HUES64 (cell line): ENCODE data around the gene C2CD4D.

ENCODE experiments used
- H3K27ac ChIP-seq: 2 replicates; pipeline ENCODE4 v1.7.0; 2013; ENCODE audit warnings: low read depth, low read length, inconsistent platforms
- H3K27me3 ChIP-seq: 2 replicates; pipeline ENCODE4 v1.6.1; 2013; ENCODE audit warnings: mild to moderate bottlenecking, low read length; ENCODE audit not compliant: insufficient read depth
- H3K36me3 ChIP-seq: 2 replicates; pipeline ENCODE4 v1.6.1; 2013; ENCODE audit warnings: mild to moderate bottlenecking, low read length; ENCODE audit not compliant: insufficient read depth
- H3K4me1 ChIP-seq: 2 replicates; pipeline ENCODE4 v1.6.1; 2013; ENCODE audit warnings: mild to moderate bottlenecking, low read length, moderate library complexity; ENCODE audit not compliant: insufficient read depth
- H3K4me3 ChIP-seq: 2 replicates; pipeline ENCODE4 v1.5.1; 2013; ENCODE audit warnings: mild to moderate bottlenecking, low read length, moderate library complexity
- H3K9ac ChIP-seq: 2 replicates; pipeline ENCODE4 v1.6.1; 2013; ENCODE audit warnings: mild to moderate bottlenecking, low read depth, low read length
- H3K9me3 ChIP-seq: 2 replicates; pipeline ENCODE4 v1.6.1; 2013; ENCODE audit warnings: low read depth, low read length; ENCODE audit not compliant: insufficient read depth
- WGBS: fragments of 150-250, 120-280 bp; methylation state at CpG from one replicate; pipeline ENCODE4 v1.1.7; 2013; ENCODE audit warnings: missing lambda C conversion rate; 5-methylcytosine and 5-hydroxymethylcytosine counted together

Gene C2CD4D

GRCh38 chr1:151820940-151821339 lies 18.7 kb downstream of the C2CD4D start:
- no peaks in the 10 kb centered on the region for H3K9me3 ChIP-seq

GRCh38 chr1:151819976-151820623 lies 19.5 kb downstream of the C2CD4D start:
- 89% methylated on average over 6 of the region's 7 CpGs for WGBS
- H3K27me3 ChIP-seq = no peaks in the 10 kb centered on the region
- no peak overlapping the region for H3K9ac ChIP-seq
- no peaks in the 10 kb centered on the region for H3K36me3 ChIP-seq
- H3K27ac ChIP-seq = no peak overlapping the region
- peaks cover 7% of the 10 kb centered on the region for H3K4me1 ChIP-seq
- H3K9me3 ChIP-seq = no peaks in the 10 kb centered on the region
- H3K4me3 ChIP-seq = no peak overlapping the region

More at GRCh38 chr1:151820940-151821339, 18.7 kb downstream of the C2CD4D start:
- H3K4me3 ChIP-seq = no peak overlapping the region
- H3K9ac ChIP-seq = no peak overlapping the region
- no peaks in the 10 kb centered on the region for H3K36me3 ChIP-seq
- H3K27me3 ChIP-seq = no peaks in the 10 kb centered on the region
- 100% methylated on average over 2 of the region's 2 CpGs for WGBS
- no peak overlapping the region for H3K27ac ChIP-seq
- H3K4me1 ChIP-seq = peaks cover 13% of the 10 kb centered on the region

DNA sequence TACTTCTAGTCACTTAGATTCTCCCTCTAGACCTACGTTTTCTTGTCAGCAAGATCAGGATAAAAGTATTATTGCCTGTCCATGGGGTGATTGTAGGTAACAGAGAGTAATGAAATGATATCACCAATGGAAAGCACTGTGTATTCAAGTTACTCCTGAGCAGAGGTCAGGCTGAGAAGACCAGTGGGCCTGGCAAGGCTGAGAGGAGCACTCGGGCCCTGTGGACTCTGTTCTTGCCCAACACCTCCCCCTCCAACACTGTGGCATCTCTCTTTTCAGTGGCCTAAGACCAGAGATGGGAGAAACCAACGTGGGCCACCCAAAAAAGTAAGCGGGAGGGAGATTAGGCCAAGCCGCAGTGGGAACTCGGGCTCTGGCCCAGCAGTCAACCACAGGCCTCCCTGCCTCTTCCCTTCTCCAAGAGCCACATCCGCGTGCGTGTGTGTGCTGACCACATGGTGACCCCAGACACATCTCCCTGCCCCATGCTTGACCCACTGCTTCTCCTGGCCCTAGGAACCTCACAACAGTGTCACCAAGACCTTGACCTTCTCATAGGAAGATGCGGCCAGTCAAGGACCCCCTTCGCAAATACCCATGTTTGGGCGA lies 20.3 kb downstream of the C2CD4D start:
- Histone ChIP-seq H3K4me1 (peaks cover 7% of the 10 kb centered on the region), H3K9me3 (no peaks in the 10 kb centered on the region), H3K4me3 (no peak overlapping the region), H3K27ac (no peak overlapping the region), H3K9ac (no peak overlapping the region), H3K27me3 (no peaks in the 10 kb centered on the region), H3K36me3 (no peaks in the 10 kb centered on the region)
- whole genome bisulfite sequencing = 91% methylated on average over 12 of the region's 12 CpGs

- Histone ChIP-seq H3K27me3 (no peaks in the 10 kb centered on the region), H3K27ac (no peak overlapping the region), H3K4me3 (no peak overlapping the region), H3K4me1 (peaks cover 2% of the 10 kb centered on the region), H3K9me3 (no peaks in the 10 kb centered on the region), H3K9ac (no peak overlapping the region), H3K36me3 (no peaks in the 10 kb centered on the region)
- 87% methylated on average over 7 of the region's 7 CpGs for WGBS
Observed at GRCh38 chr1:151817353-151817730, 22.3 kb downstream of the C2CD4D start.

GRCh38 chr1:151816548-151817352 lies 22.9 kb downstream of the C2CD4D start:
- H3K9ac ChIP-seq = no peak overlapping the region
- H3K4me1 ChIP-seq = no peaks in the 10 kb centered on the region
- WGBS = 89% methylated on average over 20 of the region's 26 CpGs
- H3K36me3 ChIP-seq = no peaks in the 10 kb centered on the region
- no peak overlapping the region for H3K4me3 ChIP-seq
- H3K9me3 ChIP-seq = no peaks in the 10 kb centered on the region
- no peak overlapping the region for H3K27ac ChIP-seq
- no peaks in the 10 kb centered on the region for H3K27me3 ChIP-seq

DNA sequence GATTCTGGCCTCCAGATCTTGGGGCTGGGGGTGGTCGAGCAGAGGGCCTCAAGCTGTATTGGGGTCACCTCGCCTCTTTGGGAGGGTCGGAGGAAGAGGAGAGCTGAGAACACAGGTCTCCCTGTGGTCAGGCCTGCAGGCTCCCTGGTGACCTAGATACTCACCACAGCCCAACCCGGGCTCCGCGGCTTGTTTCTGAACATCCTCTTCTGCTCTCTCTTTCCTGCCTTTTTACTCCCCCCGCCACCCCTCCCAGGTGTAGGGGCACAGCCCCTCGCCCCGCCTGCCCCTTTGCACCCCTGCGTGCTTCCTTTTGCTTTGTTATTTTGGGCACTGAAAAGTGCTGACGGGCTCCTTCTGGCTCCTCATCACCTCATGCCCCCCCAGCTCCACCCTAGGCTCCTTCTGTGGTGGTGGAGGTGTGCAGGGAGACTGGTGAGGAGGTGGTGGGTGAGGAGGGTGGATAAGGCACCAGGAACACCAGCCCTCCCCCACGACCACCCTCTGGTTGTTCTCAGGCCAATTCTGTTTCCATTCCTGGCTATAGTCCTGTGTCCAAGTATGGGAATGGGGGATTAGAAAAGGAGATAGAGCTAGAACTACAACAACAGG lies 23.8 kb downstream of the C2CD4D start:
- no peak overlapping the region for H3K4me3 ChIP-seq
- H3K4me1 ChIP-seq = no peaks in the 10 kb centered on the region
- WGBS = 90% methylated on average over 9 of the region's 12 CpGs
- H3K9ac ChIP-seq = no peak overlapping the region
- H3K27ac ChIP-seq = no peak overlapping the region
- H3K36me3 ChIP-seq = no peaks in the 10 kb centered on the region
- H3K27me3 ChIP-seq = no peaks in the 10 kb centered on the region
- no peaks in the 10 kb centered on the region for H3K9me3 ChIP-seq

DNA sequence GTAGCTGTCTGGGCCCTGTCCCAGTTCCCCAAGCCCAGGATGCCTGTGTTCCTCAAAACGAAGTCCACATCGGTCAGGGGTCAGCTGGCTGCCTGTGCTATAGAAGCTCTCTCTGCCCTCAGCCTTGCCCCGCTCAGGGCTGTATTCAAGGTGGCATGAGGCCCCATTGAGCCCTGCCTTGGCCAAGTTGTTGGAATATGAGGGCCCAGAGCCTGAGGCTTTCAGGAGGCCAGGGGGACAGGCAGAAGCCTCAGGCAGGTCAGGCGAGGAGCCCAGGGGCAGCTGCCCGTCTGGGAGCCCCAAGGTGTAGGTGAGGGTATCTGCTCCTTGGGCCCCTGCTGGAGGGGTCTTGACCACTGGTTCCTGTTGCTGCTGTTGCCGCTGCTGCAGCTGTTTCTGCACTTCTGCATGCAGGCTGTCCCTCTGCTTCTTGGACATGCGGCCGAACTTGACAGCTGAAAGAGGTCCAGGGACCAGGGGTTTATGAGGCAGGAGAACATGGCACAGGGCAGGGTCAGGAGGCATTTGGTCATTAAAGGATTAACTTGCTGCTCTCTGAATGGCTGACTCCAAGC lies 24.6 kb downstream of the C2CD4D start:
- peaks cover 1% of the 10 kb centered on the region; the same call in 1 of the 2 replicates for H3K4me1 ChIP-seq
- no peak overlapping the region for H3K27ac ChIP-seq
- 92% methylated on average over 8 of the region's 8 CpGs for WGBS
- H3K9me3 ChIP-seq = no peaks in the 10 kb centered on the region
- no peaks in the 10 kb centered on the region for H3K36me3 ChIP-seq
- no peaks in the 10 kb centered on the region for H3K27me3 ChIP-seq
- H3K9ac ChIP-seq = no peak overlapping the region
- H3K4me3 ChIP-seq = no peak overlapping the region

DNA sequence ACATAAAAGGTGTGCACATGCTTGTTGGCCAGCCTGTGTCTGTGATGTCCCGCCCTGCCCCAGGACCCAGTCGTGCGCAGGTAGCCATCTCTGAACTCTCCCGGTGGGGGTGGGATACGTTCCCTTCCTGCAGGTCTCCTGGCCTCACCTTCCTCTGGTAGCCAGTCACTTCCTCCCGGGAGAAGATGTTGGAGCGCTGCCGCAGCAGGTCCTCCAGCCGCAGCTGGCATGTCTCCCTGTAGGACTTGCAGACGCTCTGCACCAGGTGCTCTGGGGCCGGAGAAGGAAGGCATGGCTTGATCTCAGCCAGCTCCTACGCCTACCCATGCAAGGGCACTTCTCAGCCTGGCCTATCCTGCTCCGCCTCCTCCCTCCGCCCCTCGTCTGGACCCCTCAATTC lies 25.2 kb downstream of the C2CD4D start:
- WGBS = 90% methylated on average over 15 of the region's 15 CpGs
- Histone ChIP-seq H3K4me3 (no peak overlapping the region), H3K9me3 (no peaks in the 10 kb centered on the region), H3K9ac (no peak overlapping the region), H3K27ac (no peak overlapping the region), H3K27me3 (no peaks in the 10 kb centered on the region), H3K4me1 (peaks cover 7% of the 10 kb centered on the region), H3K36me3 (no peaks in the 10 kb centered on the region)

DNA sequence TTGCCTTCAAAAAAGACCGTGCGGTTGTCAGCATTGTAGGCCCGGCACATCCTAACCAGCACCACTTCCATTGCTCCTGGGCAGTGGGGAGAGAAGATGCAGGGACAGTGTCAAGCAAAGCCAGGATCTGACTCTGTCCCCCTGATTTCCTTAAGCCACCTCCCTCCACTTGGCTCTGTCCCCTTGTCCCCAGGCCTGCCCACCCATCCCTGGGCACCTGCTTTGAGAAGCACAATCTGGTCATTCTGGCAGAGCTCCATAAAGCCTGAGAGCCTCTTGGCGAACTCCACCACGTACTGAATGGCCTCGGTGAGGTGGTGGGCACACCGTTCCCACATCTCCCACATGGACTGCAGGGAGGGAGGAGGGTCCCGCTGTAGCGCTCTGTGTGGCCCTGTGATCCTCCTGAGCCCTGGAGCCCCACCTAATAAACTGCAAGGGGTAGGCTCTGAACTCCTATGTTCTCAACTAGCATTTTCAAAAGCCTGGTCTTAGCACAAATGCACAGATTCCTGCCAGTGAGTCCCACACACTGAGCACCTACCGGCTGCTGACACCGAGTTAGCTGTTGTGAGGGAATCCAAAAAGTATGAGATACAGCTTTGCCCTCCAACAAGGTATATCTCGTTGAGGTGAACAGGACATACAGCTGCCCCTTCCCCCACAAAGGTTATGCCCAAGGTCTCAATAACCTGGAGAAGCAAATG lies 26.2 kb downstream of the C2CD4D start:
- Histone ChIP-seq H3K9ac (no peak overlapping the region), H3K4me3 (no peak overlapping the region), H3K27me3 (no peaks in the 10 kb centered on the region), H3K27ac (no peak overlapping the region), H3K4me1 (peaks cover 7% of the 10 kb centered on the region), H3K9me3 (no peaks in the 10 kb centered on the region), H3K36me3 (no peaks in the 10 kb centered on the region)
- WGBS = 91% methylated on average over 12 of the region's 12 CpGs

GRCh38 chr1:151811181-151811580 lies 28.4 kb downstream of the C2CD4D start:
- Histone ChIP-seq H3K27ac (no peak overlapping the region), H3K4me1 (peaks cover 7% of the 10 kb centered on the region), H3K27me3 (no peaks in the 10 kb centered on the region), H3K36me3 (no peaks in the 10 kb centered on the region), H3K4me3 (no peak overlapping the region), H3K9me3 (no peaks in the 10 kb centered on the region), H3K9ac (no peak overlapping the region)
- whole genome bisulfite sequencing = 88% methylated on average over 8 of the region's 9 CpGs
